Measurements from ENCODE around the gene LCNL1.

DNA sequence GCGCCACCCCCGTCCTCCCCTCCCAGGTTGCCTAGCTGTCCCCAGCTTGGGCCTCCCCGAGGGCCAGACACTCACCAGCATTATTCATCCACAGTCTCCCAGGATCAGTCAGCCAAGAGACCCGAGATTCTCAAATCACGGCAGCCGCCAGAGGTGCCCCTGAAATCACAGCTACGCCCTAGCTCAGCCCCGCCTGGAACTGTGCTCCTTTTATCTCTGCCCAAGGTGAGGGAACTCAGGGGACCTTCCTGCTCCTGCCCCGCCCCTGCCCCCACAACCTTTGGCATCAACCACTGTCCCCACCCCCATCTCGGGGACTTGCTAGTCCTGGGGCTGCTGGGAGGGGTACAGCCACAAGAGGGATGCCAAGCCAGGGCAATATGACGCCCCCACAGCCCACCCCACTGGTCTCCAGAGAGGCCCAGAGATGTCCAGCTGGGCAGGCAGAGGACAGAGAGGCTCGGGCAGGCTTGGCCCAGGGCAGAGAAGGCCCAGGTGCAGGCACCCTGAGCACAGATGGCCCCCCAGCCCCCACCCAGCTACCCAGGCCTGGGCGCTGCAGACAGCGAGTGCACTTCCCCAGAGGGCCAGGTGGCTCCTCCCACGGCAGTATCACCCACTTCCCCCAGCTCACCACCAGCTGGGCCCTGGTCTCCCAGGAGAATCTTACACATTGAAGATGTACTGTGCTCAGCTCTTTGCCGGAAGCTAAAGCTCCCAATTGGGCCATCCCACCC lies 49.3 kb downstream of the LCNL1 start, which contains the start of gene FUT7:
- no peak for TF ChIP-seq POLR2A (IDR thresholded peaks at IDR 0.05)
- TF ChIP-seq CTCF (IDR thresholded peaks at IDR 0.05): no peak
- no peak for TF ChIP-seq POLR2AphosphoS5 (IDR thresholded peaks at IDR 0.05)
- TF ChIP-seq EP300 (IDR thresholded peaks at IDR 0.05): no peak

Measured in sigmoid colon (tissue), 4 donors.